ENCODE measurements around the gene LYRM4.
A peak's percentile ranks its signal among the peaks of the same experiment; 100 is the strongest.

The LYRM4 gene

DNA sequence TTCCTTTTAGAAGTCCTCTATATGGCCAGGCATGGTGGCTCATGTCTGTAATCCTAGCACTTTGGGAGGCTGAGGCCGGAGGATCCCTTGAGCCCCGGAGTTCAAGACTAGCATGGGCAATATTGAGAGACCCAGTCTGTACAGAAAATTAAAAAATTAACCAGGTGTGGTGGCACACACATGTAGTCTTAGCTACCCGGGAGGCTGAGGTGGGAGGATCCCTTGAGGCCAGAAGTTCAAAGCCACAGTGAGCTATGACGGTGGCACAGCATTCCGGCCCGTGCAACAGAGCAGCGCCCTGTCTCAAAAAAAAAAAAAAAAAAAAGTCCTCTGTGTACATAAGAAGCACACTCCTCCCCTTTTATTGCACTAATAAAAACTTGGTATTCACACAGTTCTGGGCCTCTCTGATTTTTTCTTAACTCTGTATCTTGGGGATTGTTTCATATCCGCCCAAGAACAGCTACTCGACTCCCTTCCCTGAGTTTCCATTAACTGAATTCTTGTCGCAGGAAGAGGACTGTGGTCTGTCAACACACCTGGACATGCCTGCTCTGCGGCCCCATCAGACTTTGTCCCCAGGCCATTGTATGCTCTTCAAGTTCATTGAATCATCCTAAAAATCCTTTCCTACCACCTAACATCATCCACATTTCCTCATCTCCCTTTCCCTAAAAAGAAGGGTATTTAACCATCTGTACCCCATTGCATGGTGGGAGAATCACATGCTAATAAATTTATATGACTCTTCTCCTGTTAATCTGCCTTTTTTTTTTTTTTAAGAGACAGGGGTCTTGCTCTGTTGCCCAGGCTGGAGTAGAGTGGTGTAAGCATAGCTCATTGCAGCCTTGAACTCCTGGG is 201.5 kb downstream of the LYRM4 start:
- TF ChIP-seq, protein P1, sequence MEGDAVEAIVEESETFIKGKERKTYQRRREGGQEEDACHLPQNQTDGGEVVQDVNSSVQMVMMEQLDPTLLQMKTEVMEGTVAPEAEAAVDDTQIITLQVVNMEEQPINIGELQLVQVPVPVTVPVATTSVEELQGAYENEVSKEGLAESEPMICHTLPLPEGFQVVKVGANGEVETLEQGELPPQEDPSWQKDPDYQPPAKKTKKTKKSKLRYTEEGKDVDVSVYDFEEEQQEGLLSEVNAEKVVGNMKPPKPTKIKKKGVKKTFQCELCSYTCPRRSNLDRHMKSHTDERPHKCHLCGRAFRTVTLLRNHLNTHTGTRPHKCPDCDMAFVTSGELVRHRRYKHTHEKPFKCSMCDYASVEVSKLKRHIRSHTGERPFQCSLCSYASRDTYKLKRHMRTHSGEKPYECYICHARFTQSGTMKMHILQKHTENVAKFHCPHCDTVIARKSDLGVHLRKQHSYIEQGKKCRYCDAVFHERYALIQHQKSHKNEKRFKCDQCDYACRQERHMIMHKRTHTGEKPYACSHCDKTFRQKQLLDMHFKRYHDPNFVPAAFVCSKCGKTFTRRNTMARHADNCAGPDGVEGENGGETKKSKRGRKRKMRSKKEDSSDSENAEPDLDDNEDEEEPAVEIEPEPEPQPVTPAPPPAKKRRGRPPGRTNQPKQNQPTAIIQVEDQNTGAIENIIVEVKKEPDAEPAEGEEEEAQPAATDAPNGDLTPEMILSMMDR (IDR thresholded peaks at IDR 0.05; ENCODE audit: unreplicated experiment in 3 of 3) = no peak
- Mint-ChIP-seq H3K27me3 (ENCODE audit: low read depth) (no peaks in the 10 kb centered on the region), H3K4me1 (peaks cover 11% of the 10 kb centered on the region), H3K27ac (peak overlapping the region; percentile 59 to 71 (median 60)), H3K36me3 (ENCODE audit: low read depth) (no peaks in the 10 kb centered on the region), H3K9me3 (no peaks in the 10 kb centered on the region), H3K4me3 (no peak overlapping the region)
